G401 (cell line): ENCODE data around the gene IQSEC3. TPM values are rescaled to one million over a fixed set of nuclear protein-coding genes. Genes with fewer than 3 reads are reported as not detected.
A peak's percentile ranks its signal among the peaks of the same experiment; 100 is the strongest.
"Not testable (repeated sequence)": the region's sequence is repeated elsewhere in the genome, so short reads cannot be mapped to it uniquely, and the experiment has no call there.

Experiments
- DNase-seq: peaks from one replicate; pipeline ENCODE4 v3.0.0-alpha.2; 2015; ENCODE audit warnings: low spot score
- in situ Hi-C: cut with HindIII; loops from 2 replicates; pipeline ENCODE4 v1.10.0; 2016; ENCODE audit warnings: low sequenced_read_pairs, mixed read lengths
- total RNA-seq: library from RNA; depleted of rRNA; stranded (reverse); fragments of >200 nt; shearing (Covaris generic); gene quantifications from 2 replicates; pipeline ENCODE4 v1.2.3, GENCODE V29; 2014; rRNA removed

The IQSEC3 gene
- total RNA-seq, result not detected in 2 replicates

- DNase-seq, result peak; percentile 72
- in situ Hi-C loops, result not testable (repeated sequence)
These were observed at the start of gene IQSEC3 for GRCh38 chr12:66428-66781. TSS of gene IQSEC3 (plus strand) at chr12:66767. CDS start at chr12:66883, 116 bp downstream.

GRCh38 chr12:17370-18340, 48.9 kb upstream of the IQSEC3 start:
- in situ Hi-C loops, DNase-seq: not testable (repeated sequence)

- DNase-seq, in situ Hi-C loops: not testable (repeated sequence)
These were observed 47.6 kb upstream of the IQSEC3 start for GRCh38 chr12:18821-19567.

GRCh38 chr12:19906-20305, 46.7 kb upstream of the IQSEC3 start:
- DNase-seq, in situ Hi-C loops: not testable (repeated sequence)

GRCh38 chr12:20757-21156, 45.8 kb upstream of the IQSEC3 start:
- no peak for DNase-seq
- in situ Hi-C loops, result no loop called here

GRCh38 chr12:21301-22189, 45.0 kb upstream of the IQSEC3 start:
- in situ Hi-C loops, result no loop called here
- DNase-seq, result no peak

GRCh38 chr12:22190-22529, 44.4 kb upstream of the IQSEC3 start:
- in situ Hi-C loops, result no loop called here
- peak; percentile 32 for DNase-seq

GRCh38 chr12:22530-23201, 43.9 kb upstream of the IQSEC3 start:
- peak; percentile 56 for DNase-seq

GRCh38 chr12:27904-28303, 38.7 kb upstream of the IQSEC3 start:
- DNase-seq, in situ Hi-C loops: not testable (repeated sequence)

More at GRCh38 chr12:22530-23201, 43.9 kb upstream of the IQSEC3 start:
- in situ Hi-C loops, result no loop called here

GRCh38 chr12:38775-39174, 27.8 kb upstream of the IQSEC3 start:
- DNase-seq, in situ Hi-C loops: not testable (repeated sequence)

GRCh38 chr12:39555-40265, 26.9 kb upstream of the IQSEC3 start:
- in situ Hi-C loops, DNase-seq: not testable (repeated sequence)

GRCh38 chr12:44352-44751, 22.2 kb upstream of the IQSEC3 start:
- DNase-seq, in situ Hi-C loops: not testable (repeated sequence)

- DNase-seq, in situ Hi-C loops: not testable (repeated sequence)
These were observed 21.2 kb upstream of the IQSEC3 start for GRCh38 chr12:45235-45990.

- in situ Hi-C loops, DNase-seq: not testable (repeated sequence)
These were observed 20.6 kb upstream of the IQSEC3 start for GRCh38 chr12:45991-46358.

- DNase-seq, in situ Hi-C loops: not testable (repeated sequence)
These were observed 20.0 kb upstream of the IQSEC3 start for GRCh38 chr12:46542-46941.

- DNase-seq, in situ Hi-C loops: not testable (repeated sequence)
These were observed 18.8 kb upstream of the IQSEC3 start for GRCh38 chr12:47699-48226.

- DNase-seq, in situ Hi-C loops: not testable (repeated sequence)
These were observed 17.4 kb upstream of the IQSEC3 start for GRCh38 chr12:49149-49548.
